PFSK-1 (cell line): ENCODE results near the gene LSS.

Experiments
- FOXP2 ChIP-seq: optimal IDR thresholded peaks from 2 replicates; pipeline ENCODE3; 2011; ENCODE audit warnings: borderline replicate concordance, control low read depth, inconsistent platforms; ENCODE audit not compliant: insufficient read depth; ENCODE audit errors: extremely low read length, extremely low read depth
- POLR2AphosphoS5 ChIP-seq: IDR thresholded peaks from 2 replicates; pipeline ENCODE4 v1.6.1; 2012; ENCODE audit warnings: low read depth, mild to moderate bottlenecking, control low read depth, low read length, moderate library complexity
- SIN3A ChIP-seq: IDR thresholded peaks from 2 replicates; pipeline ENCODE4 v1.6.1; 2012; ENCODE audit warnings: mild to moderate bottlenecking, low read length, moderate library complexity, borderline replicate concordance; ENCODE audit not compliant: insufficient read depth
- TAF1 ChIP-seq: IDR thresholded peaks from 2 replicates; pipeline ENCODE4 v1.6.1; 2012; ENCODE audit warnings: low read length, control low read depth, borderline replicate concordance; ENCODE audit not compliant: insufficient read depth
- TF ChIP-seq, protein P1 (sequence below), 2 experiments: IDR thresholded peaks; 2 replicates each; pipeline versions ENCODE4 v1.6.1 to v1.8.0; 2011 to 2012; ENCODE audit warnings: low read depth in 2 of 2, low read length in 2 of 2, control low read depth in 1 of 2, inconsistent platforms in 1 of 2, mild to moderate bottlenecking in 1 of 2, moderate library complexity in 1 of 2; ENCODE audit not compliant: insufficient read depth in 1 of 2

Gene LSS

DNA sequence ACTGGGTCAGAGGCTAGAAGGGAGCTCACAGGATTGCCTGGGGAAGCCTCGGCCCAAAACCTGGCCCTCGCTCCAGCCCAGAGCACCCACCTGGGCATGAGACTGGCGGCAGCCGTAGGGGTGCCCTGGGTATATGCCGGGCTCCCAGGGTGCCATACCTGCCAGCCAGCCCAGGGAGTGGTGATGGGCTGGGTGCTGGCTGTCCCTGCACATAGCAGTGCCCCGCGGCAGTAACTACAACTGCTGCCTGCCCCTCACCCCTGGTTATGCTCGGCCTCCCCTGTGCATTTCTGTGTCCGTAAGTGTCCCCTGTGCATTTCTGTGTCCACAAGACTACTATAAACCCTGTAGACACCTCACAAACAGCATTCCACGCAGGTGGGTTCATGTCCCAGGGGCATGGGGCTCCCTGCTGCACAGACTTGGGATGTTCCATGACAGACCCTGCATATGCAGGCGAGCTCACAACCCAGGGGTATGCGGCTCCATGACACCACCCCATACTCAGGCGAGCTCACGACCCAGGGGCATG lies 38.5 kb downstream of the LSS start:
- TF ChIP-seq POLR2AphosphoS5 (no peak), FOXP2 (peak; percentile 1)

DNA sequence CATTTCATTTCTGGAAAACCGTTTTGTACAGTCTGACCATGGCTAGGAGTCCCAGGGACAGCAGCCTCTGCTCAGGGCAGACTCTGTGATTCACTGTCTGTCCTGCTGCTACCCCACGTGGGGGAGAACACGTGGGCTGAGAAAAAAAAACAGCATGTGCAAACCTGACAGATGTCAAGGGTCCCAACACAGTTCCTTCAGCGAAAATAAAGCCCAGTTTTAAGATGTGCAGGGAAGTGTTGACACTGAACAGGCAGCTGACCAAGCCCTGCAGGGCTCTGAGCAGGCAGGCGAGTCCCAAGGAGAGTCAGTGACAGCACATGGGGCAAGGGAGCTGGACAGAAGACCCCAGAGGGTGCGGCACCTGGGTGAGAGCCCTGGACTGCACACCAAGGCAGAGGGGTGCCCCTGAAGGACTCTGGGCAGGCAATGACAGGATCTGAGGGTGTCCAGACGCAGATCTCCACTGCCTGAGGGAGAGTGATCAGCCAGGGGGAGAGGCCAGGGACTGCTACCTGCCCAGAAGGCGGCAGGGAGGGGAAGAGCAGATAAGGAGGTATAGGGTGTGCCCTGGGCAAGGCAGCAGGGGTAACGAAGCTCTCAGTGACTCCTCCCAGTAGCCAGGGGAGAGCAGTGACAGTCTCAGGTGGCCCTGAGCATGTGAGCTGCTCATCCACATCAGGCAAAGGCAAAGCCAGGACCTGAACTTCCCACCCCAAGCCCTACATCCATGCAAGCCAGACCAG lies 39.2 kb downstream of the LSS start:
- TF ChIP-seq, protein P1, sequence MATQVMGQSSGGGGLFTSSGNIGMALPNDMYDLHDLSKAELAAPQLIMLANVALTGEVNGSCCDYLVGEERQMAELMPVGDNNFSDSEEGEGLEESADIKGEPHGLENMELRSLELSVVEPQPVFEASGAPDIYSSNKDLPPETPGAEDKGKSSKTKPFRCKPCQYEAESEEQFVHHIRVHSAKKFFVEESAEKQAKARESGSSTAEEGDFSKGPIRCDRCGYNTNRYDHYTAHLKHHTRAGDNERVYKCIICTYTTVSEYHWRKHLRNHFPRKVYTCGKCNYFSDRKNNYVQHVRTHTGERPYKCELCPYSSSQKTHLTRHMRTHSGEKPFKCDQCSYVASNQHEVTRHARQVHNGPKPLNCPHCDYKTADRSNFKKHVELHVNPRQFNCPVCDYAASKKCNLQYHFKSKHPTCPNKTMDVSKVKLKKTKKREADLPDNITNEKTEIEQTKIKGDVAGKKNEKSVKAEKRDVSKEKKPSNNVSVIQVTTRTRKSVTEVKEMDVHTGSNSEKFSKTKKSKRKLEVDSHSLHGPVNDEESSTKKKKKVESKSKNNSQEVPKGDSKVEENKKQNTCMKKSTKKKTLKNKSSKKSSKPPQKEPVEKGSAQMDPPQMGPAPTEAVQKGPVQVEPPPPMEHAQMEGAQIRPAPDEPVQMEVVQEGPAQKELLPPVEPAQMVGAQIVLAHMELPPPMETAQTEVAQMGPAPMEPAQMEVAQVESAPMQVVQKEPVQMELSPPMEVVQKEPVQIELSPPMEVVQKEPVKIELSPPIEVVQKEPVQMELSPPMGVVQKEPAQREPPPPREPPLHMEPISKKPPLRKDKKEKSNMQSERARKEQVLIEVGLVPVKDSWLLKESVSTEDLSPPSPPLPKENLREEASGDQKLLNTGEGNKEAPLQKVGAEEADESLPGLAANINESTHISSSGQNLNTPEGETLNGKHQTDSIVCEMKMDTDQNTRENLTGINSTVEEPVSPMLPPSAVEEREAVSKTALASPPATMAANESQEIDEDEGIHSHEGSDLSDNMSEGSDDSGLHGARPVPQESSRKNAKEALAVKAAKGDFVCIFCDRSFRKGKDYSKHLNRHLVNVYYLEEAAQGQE (IDR thresholded peaks at IDR 0.05; ENCODE audit: insufficient read depth in 1 of 2, low read depth in 2 of 2, low read length in 2 of 2): no peak
- TF ChIP-seq SIN3A (peak; percentile 91; the same call in 1 of the 2 replicates), FOXP2 (peak; percentile 5)

DNA sequence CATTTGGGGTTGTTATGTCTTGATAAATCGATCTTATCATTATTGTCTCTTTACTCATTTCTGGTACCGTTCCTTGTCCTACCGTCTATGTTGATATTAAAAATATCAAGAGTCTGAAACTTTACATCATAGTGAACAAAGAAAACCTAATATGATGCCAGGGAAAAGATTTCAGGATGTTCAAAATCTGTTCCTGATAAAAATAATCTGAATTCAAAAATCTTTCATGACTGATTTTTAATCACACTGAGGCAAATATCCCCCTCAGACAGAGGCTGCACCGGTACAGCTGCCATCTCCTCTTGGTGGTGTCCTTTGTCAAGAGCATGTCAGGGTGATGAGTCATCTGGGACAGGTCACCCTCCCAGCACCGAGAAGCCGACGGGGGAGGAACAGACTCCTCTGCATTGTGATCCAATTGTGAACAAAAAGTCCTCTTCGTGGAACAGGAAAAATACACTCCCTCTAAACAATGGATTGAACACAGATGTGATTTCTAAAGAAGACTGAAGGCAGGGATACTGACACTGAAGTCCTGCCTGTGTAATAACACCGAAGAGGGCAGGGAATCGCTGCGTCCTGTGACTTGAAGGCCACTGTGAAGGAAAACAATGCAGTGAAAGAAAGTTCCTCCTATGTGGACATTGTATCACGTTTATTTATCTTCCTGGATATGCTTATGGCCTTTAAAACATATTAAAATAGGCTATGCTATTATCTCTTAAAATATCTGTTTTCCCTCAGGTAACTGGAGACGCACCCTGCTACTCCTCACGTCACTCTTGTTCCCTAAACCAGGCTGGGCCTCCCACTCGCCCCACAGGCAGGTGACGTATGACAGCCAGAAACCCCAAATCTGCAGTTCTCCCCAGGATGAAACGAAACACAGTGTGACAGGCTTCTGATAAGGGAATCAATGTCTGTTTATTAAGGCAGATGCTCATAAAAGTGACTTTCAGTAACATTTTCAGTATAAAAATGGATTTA lies 40.1 kb downstream of the LSS start:
- TF ChIP-seq TAF1 (0 out of 2 replicates have a peak, but pooled peaks have one; percentile 30), FOXP2 (no peak)

DNA sequence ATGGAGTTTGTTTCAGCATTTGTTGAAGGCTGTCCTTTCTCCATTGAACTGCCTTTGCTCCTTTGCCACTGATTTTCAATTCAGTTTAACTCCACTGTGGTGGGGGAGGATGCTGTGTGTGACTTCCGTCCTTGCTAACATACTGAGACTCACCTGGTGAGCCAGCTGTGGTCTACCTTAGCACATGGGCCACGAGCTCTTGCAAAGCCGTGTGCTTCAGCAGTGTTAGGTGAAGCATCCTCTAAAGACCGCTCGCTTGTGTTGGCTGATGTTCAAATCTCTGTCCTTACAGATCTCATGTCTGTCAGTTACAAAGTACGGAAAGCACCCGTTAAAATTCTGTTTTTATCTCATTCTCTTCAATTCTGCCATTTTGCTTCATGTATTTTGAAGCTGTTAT lies 40.8 kb downstream of the LSS start:
- TF ChIP-seq FOXP2 (no peak), TAF1 (no peak), SIN3A (no peak), POLR2AphosphoS5 (no peak)
- TF ChIP-seq, protein P1 (IDR thresholded peaks at IDR 0.05; ENCODE audit: insufficient read depth in 1 of 2, low read depth in 2 of 2, low read length in 2 of 2): no peak

DNA sequence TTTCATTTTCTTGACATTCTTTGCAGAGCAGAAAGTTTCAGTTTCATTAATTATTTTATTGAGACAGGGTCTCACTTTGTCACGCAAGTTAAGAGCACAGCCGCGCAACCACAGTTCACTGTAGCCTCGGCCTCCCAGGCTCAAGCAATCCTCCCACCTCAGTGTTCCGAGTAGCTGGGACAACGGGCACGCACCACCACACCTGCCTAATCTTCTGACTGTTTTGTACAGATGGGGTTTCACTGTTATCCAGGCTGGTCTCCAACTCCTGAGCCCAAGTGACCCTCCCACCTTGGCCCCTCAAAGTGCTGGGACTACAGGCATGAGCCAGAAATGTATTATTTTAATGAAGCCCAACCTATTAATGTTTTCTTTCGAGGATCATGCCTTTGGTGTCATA lies 41.3 kb downstream of the LSS start:
- TF ChIP-seq POLR2AphosphoS5 (no peak), FOXP2 (no peak), TAF1 (no peak), SIN3A (no peak)

DNA sequence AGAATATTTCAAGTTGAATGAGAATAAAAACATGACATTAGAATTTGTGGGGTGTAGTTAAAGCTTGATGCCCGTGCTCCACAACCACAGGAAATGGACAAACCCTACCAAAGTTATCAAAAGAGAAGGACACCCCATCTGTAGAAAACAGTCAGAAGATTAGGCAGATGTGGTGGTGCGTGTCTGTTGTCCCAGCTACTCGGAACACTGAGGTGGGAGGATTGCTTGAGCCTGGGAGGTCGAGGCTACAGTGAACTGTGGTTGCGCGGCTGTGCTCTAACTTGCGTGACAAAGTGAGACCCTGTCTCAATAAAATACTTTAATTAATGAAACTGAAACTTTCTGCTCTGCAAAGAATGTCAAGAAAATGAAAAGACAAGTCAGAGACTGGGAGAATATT lies 42.9 kb downstream of the LSS start:
- TF ChIP-seq, protein P1 (IDR thresholded peaks at IDR 0.05; ENCODE audit: insufficient read depth in 1 of 2, low read depth in 2 of 2, low read length in 2 of 2): no peak
- no peak for TF ChIP-seq FOXP2
- TF ChIP-seq POLR2AphosphoS5: no peak
- TF ChIP-seq SIN3A: no peak
- no peak for TF ChIP-seq TAF1
